Thyroid gland (tissue), 4 donors: ENCODE measurements around the gene MIGA1.

Experiments used
- POLR2A ChIP-seq, 2 donors: fragments of 450-650 bp; IDR thresholded peaks; one replicate each; pipeline ENCODE4 v1.6.1; 2017; ENCODE audit warnings: antibody characterized with exemption in 2 of 2, mild to moderate bottlenecking in 2 of 2, moderate library complexity in 1 of 2
- TF ChIP-seq, protein P1 (sequence below), 6 experiments: fragments of 200-600 bp in 3 of 6; fragments of 450-650 bp in 3 of 6; sonication (generic) in 3 of 6; IDR thresholded peaks; one replicate each; pipeline ENCODE4 v1.5.1; 2016 to 2019; ENCODE audit warnings: antibody characterized with exemption in 6 of 6, mild to moderate bottlenecking in 2 of 6, inconsistent platforms in 1 of 6, moderate library complexity in 1 of 6

DNA sequence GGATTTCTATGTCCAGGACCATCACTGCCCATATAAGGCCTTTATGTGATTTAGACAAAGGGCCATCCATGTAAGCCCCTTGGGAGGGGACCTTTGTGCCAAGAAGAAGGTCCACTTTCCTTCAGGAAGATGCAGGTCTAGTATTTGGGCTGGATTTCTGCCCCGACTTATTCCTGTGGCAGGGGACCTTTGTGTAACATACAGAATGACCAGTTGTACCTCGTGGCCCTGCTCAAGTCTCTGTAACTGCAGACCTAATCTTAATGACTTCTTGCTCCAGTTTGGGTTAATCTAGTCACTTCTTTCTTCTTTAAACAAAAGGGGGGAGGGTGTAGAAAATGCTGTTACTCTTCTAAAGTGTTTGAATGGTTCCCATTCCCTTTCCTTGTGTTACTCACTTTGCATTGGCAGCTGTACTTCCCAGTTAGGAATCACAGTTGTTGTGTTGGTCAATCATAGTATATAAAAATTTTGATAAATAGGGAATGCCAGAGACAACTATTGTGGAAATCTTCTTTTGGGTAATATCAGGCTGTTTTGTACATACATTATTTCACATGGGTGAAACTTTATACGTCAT, 54.2 kb downstream of the MIGA1 start:
- TF ChIP-seq POLR2A (IDR thresholded peaks at IDR 0.05): no peak
- TF ChIP-seq, protein P1, sequence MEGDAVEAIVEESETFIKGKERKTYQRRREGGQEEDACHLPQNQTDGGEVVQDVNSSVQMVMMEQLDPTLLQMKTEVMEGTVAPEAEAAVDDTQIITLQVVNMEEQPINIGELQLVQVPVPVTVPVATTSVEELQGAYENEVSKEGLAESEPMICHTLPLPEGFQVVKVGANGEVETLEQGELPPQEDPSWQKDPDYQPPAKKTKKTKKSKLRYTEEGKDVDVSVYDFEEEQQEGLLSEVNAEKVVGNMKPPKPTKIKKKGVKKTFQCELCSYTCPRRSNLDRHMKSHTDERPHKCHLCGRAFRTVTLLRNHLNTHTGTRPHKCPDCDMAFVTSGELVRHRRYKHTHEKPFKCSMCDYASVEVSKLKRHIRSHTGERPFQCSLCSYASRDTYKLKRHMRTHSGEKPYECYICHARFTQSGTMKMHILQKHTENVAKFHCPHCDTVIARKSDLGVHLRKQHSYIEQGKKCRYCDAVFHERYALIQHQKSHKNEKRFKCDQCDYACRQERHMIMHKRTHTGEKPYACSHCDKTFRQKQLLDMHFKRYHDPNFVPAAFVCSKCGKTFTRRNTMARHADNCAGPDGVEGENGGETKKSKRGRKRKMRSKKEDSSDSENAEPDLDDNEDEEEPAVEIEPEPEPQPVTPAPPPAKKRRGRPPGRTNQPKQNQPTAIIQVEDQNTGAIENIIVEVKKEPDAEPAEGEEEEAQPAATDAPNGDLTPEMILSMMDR (IDR thresholded peaks at IDR 0.05): no peak
